HepG2 (cell line): Measurements from ENCODE around the gene OST4. TPM values are rescaled to one million over a fixed set of nuclear protein-coding genes. Genes with fewer than 3 reads are reported as not detected.

Experiments used
- HDAC1 ChIP-seq: sonication (generic); formaldehyde crosslinking; IDR thresholded peaks from 2 replicates; pipeline ENCODE4 v1.5.1; 2020; ENCODE audit warnings: mild to moderate bottlenecking, missing genetic modification reagents
- HIC2 ChIP-seq: sonication (generic); formaldehyde crosslinking; IDR thresholded peaks from 2 replicates; pipeline ENCODE4 v1.9.0; 2022; ENCODE audit warnings: low read depth, missing genetic modification reagents
- HNRNPK ChIP-seq: fragments of 200-400 bp; formaldehyde crosslinking; IDR thresholded peaks from 2 replicates; pipeline ENCODE4 v1.6.1; 2018; ENCODE audit warnings: low read length, low read depth, moderate library complexity, mild to moderate bottlenecking; ENCODE audit not compliant: poor library complexity, severe bottlenecking
- KAT2B ChIP-seq: fragments of 150-350 bp; IDR thresholded peaks from 2 replicates; pipeline ENCODE4 v1.6.1; 2014; ENCODE audit warnings: low read depth, low read length, borderline replicate concordance
- KDM1A ChIP-seq: IDR thresholded peaks from 2 replicates; pipeline ENCODE4 v1.6.1; 2016; ENCODE audit warnings: missing compliant biosample characterization
- MAFK ChIP-seq, 2 experiments: IDR thresholded peaks in 1 of 2; conservative IDR thresholded peaks in 1 of 2; 2 replicates each; pipeline ENCODE4 v1.6.1; 2011; ENCODE audit warnings: improper control_type of control experiment in 2 of 2, low read length in 2 of 2
- NONO ChIP-seq, 2 experiments: fragments of 450-650 bp in 1 of 2; sonication (generic) in 1 of 2; formaldehyde crosslinking in 1 of 2; IDR thresholded peaks in 1 of 2; conservative IDR thresholded peaks in 1 of 2; 2 replicates each; pipeline versions ENCODE4 v1.6.1 to v1.8.0; 2017 to 2022; ENCODE audit warnings: mild to moderate bottlenecking in 1 of 2, missing genetic modification reagents in 1 of 2, moderate library complexity in 1 of 2
- PAWR ChIP-seq: sonication (generic); formaldehyde crosslinking; IDR thresholded peaks from 2 replicates; pipeline ENCODE4 v1.4.0; 2020; ENCODE audit warnings: missing genetic modification reagents, mild to moderate bottlenecking, borderline replicate concordance
- PHB2 ChIP-seq: fragments of 450-650 bp; IDR thresholded peaks from 2 replicates; pipeline ENCODE4 v1.6.1; 2018; ENCODE audit not compliant: partially characterized antibody
- PRDM10 ChIP-seq: sonication (generic); formaldehyde crosslinking; IDR thresholded peaks from 2 replicates; pipeline ENCODE4 v1.4.0; 2020; ENCODE audit warnings: low read depth, missing genetic modification reagents
- RNF2 ChIP-seq: fragments of 450-650 bp; conservative IDR thresholded peaks from 2 replicates; pipeline ENCODE4 v1.6.1; 2016; ENCODE audit warnings: low read depth
- SMAD1 ChIP-seq: sonication (generic); formaldehyde crosslinking; IDR thresholded peaks from 2 replicates; pipeline ENCODE4 v1.4.0; 2020; ENCODE audit warnings: missing genetic modification reagents, low read depth, mild to moderate bottlenecking, borderline replicate concordance
- SMARCE1 ChIP-seq: fragments of 450-650 bp; IDR thresholded peaks from 2 replicates; pipeline ENCODE4 v1.6.1; 2017; ENCODE audit warnings: borderline replicate concordance
- SNAPC2 ChIP-seq: sonication (generic); formaldehyde crosslinking; IDR thresholded peaks from 2 replicates; pipeline ENCODE4 v1.8.1; 2022; ENCODE audit warnings: mild to moderate bottlenecking, missing genetic modification reagents
- ZNF382 ChIP-seq: sonication (generic); formaldehyde crosslinking; IDR thresholded peaks from 2 replicates; pipeline ENCODE4 v1.5.0; 2020; ENCODE audit warnings: missing genetic modification reagents, mild to moderate bottlenecking, borderline replicate concordance
- ZNF431 ChIP-seq: sonication (generic); formaldehyde crosslinking; IDR thresholded peaks from 2 replicates; pipeline ENCODE4 v1.9.0; 2022; ENCODE audit warnings: missing genetic modification reagents, low read depth, mild to moderate bottlenecking, borderline replicate concordance
- ZNF546 ChIP-seq: sonication (generic); formaldehyde crosslinking; conservative IDR thresholded peaks from 2 replicates; pipeline ENCODE4 v1.8.1; 2023; ENCODE audit warnings: mild to moderate bottlenecking, missing genetic modification reagents
- ZNF550 ChIP-seq: sonication (generic); formaldehyde crosslinking; IDR thresholded peaks from 2 replicates; pipeline ENCODE4 v1.4.0; 2020; ENCODE audit warnings: mild to moderate bottlenecking, missing genetic modification reagents, borderline replicate concordance
- ZNF576 ChIP-seq: sonication (generic); formaldehyde crosslinking; IDR thresholded peaks from 2 replicates; pipeline ENCODE4 v1.4.0; 2020; ENCODE audit warnings: mild to moderate bottlenecking, missing genetic modification reagents
- ZNF607 ChIP-seq: sonication (generic); formaldehyde crosslinking; IDR thresholded peaks from 2 replicates; pipeline ENCODE4 v1.5.1; 2020; ENCODE audit warnings: missing genetic modification reagents, mild to moderate bottlenecking, borderline replicate concordance
- ZSCAN20 ChIP-seq: sonication (generic); formaldehyde crosslinking; IDR thresholded peaks from 2 replicates; pipeline ENCODE4 v1.4.0; 2020; ENCODE audit warnings: missing genetic modification reagents, mild to moderate bottlenecking, borderline replicate concordance
- ZSCAN29 ChIP-seq: sonication (generic); formaldehyde crosslinking; conservative IDR thresholded peaks from 2 replicates; pipeline ENCODE4 v1.4.0; 2020; ENCODE audit warnings: mild to moderate bottlenecking, missing genetic modification reagents
- polyA plus RNA-seq, 8 experiments: library from polyadenylated mRNA; depleted of rRNA in 3 of 8; stranded (reverse) in 7 of 8; unstranded in 1 of 8; fragments of >200 nt; fragmentation: Illumina TruSeq in 4 of 8; extraction: Trizol in 4 of 8; gene quantifications; 2 replicates each; pipeline versions ENCODE4 v1.2.1 to v1.2.3, GENCODE V29; 2011 to 2016; ENCODE audit warnings: low read depth in 4 of 8, missing spikeins in 1 of 8, mixed read lengths in 1 of 8; ENCODE audit not compliant: insufficient read depth in 1 of 8
- total RNA-seq, 5 experiments: library from RNA; depleted of rRNA; stranded (reverse); fragments of >200 nt; fragmentation: Illumina TruSeq; extraction: Trizol; gene quantifications; 2 replicates each; pipeline ENCODE4 v1.2.3, GENCODE V29; 2016; ENCODE audit warnings: low read depth in 1 of 5

OST4 gene
- total and polyA plus RNA-seq, 2 of the 13 experiments (the other 11 are each of a cell fraction or from before 2014, with no cell fraction given), result 498 to 584 TPM

GRCh38 chr2:27050281-27050995 lies 21.0 kb downstream of the OST4 start (continued):
- TF ChIP-seq HIC2 (CRISPR knock-in tag), result peak; percentile 60; the same call in 1 of the 2 replicates
- TF ChIP-seq ZNF607 (CRISPR knock-in tag), result peak; percentile 67
- TF ChIP-seq PHB2, result no peak
- TF ChIP-seq NONO (IDR thresholded peaks at IDR 0.05), result no peak
- TF ChIP-seq NONO (CRISPR knock-in tag; conservative IDR thresholded peaks at IDR 0.05), result peak; percentile 60; the same call in 1 of the 2 replicates
- TF ChIP-seq KAT2B, result no peak; the same call in 1 of the 2 replicates
- peak; percentile 78 for TF ChIP-seq RNF2
- TF ChIP-seq ZSCAN29 (CRISPR knock-in tag), result no peak; the same call in 1 of the 2 replicates
- TF ChIP-seq ZSCAN20, result peak; percentile 88; the same call in 1 of the 2 replicates
- no peak for TF ChIP-seq MAFK (conservative IDR thresholded peaks at IDR 0.05 in 1 of 2, IDR thresholded peaks at IDR 0.05 in 1 of 2; ENCODE audit: low read length in 2 of 2)
- no peak for TF ChIP-seq ZNF546
- TF ChIP-seq SNAPC2 (CRISPR knock-in tag), result no peak
- peak; percentile 84 for TF ChIP-seq ZNF431 (CRISPR knock-in tag)
- no peak for TF ChIP-seq ZNF550
- no peak for TF ChIP-seq PAWR
- no peak; the same call in 1 of the 2 replicates for TF ChIP-seq KDM1A (CRISPR knock-in tag)
- no peak for TF ChIP-seq SMARCE1
- TF ChIP-seq ZNF382 (CRISPR knock-in tag), result no peak
- TF ChIP-seq HDAC1 (CRISPR knock-in tag), result peak; percentile 49
- no peak; the same call in 1 of the 2 replicates for TF ChIP-seq SMAD1 (CRISPR knock-in tag)
- TF ChIP-seq HNRNPK, result no peak
- TF ChIP-seq PRDM10 (CRISPR knock-in tag), result peak; percentile 89
- no peak; the same call in 1 of the 2 replicates for TF ChIP-seq ZNF576 (CRISPR knock-in tag)
